ENCODE measurements around the gene TANGO6. TPM values are rescaled to one million over a fixed set of nuclear protein-coding genes. Genes with fewer than 3 reads are reported as not detected.

Gene TANGO6
- total RNA-seq, 1 donor from 2014 or later, result 3.7 TPM

DNA sequence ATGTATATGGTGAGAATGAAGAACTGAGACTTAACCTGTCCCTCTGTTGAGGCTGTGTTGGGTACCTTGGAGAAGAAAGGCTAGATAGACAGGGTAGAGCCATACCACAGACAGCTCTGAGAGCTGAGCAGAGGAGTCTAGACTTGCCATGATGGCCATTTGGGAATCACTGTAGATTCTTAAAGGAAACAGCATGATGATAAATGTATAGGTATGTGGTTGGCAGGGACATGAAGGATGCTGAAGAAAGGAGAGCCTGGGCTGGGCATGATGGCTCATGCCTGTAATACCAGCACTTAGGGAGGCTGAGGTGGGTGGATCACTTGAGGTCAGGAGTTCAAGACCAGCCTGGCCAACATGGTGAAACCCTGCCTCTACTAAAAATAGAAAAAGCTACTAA, 147.7 kb downstream of the TANGO6 start:
- H3K4me1 ChIP-seq, result no peaks in the 10 kb centered on the region

DNA sequence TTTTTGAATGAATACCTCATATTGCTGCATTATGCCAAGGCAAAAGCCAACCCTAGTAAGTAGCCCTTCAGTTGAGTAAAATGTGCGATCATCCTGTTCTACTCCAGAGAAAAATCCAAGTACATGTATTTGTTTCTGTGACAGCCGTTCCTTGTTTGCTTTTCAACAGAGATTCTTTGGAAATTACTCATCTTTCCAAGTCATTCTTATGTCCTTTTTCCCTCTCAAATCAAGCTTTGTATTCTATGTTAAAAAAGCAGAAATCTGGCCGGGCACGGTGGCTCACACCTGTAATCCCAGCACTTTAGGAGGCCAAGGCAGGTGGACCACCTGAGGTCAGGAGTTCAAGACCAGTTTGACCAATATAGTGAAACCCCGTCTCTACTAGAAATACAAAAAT, 149.2 kb downstream of the TANGO6 start:
- intact Hi-C loops (cut with DNase I), result no loop called here
- Histone ChIP-seq H3K4me3 (no peak overlapping the region), H3K9me3 (no peaks in the 10 kb centered on the region), H3K27me3 (no peaks in the 10 kb centered on the region), H3K4me1 (no peaks in the 10 kb centered on the region), H3K27ac (no peak overlapping the region), H3K36me3 (no peaks in the 10 kb centered on the region)
- no peak for DNase-seq (ENCODE audit: low spot score in 2 of 2)
- TF ChIP-seq CTCF (IDR thresholded peaks at IDR 0.05), result no peak

More for the DNA sequence above, 147.7 kb downstream of the TANGO6 start:
- intact Hi-C loops (cut with DNase I), result no loop called here
- Histone ChIP-seq H3K9me3 (no peaks in the 10 kb centered on the region), H3K27ac (no peak overlapping the region), H3K4me3 (no peak overlapping the region), H3K36me3 (peaks cover 0 to 2% of the 10 kb centered on the region in 2 donors), H3K27me3 (no peaks in the 10 kb centered on the region)
- no peak for DNase-seq (ENCODE audit: low spot score in 2 of 2)
- no peak for TF ChIP-seq CTCF (IDR thresholded peaks at IDR 0.05)

DNA sequence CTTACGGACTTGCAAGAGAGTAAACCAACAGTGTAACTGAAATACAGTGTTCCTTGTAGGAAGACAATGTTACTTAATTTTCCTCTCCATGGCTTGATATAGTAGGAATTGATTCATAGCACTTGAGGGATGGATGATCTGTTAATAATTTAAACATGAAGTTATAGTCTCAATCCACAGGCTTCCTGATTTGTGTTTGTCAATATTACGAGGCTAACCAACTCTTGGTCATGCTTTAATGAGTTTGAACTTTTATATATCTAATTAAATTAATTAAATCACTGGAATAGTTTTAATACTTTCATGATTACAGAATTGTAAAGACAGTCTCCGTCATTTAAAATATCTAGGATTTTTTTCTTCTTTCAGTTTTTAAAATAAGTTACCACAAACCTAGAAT, 150.1 kb downstream of the TANGO6 start:
- Histone ChIP-seq H3K27me3 (no peaks in the 10 kb centered on the region), H3K4me1 (no peaks in the 10 kb centered on the region), H3K27ac (no peak overlapping the region), H3K9me3 (no peaks in the 10 kb centered on the region), H3K4me3 (no peak overlapping the region), H3K36me3 (no peaks in the 10 kb centered on the region)
- no peak for DNase-seq (ENCODE audit: low spot score in 2 of 2)
- no peak for TF ChIP-seq CTCF (IDR thresholded peaks at IDR 0.05)
- intact Hi-C loops (cut with DNase I), result no loop called here

DNA sequence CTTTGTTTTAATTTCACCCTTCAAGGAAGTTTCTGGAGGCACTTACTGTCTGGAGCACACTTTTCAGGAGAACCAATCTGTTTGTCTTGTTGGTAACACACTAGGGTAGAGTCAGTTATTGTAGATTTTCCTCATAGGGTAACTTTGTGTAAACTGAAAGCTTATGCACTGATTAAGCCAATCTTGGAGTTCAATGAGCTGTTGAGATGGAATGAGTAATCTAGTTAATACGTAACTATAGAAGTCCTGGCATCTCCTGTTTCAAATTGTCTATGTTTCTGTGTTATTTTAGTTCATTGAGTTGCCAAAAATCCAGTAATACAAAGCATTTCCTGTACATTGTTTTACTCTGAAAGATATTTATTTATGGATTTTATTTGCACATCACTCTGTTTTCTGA, 150.6 kb downstream of the TANGO6 start:
- Histone ChIP-seq H3K27me3 (no peaks in the 10 kb centered on the region), H3K4me1 (no peaks in the 10 kb centered on the region), H3K27ac (no peak overlapping the region), H3K4me3 (no peak overlapping the region), H3K9me3 (no peaks in the 10 kb centered on the region), H3K36me3 (no peaks in the 10 kb centered on the region)
- DNase-seq (ENCODE audit: low spot score in 2 of 2), result no peak
- no peak for TF ChIP-seq CTCF (IDR thresholded peaks at IDR 0.05)
- intact Hi-C loops (cut with DNase I), result no loop called here

GRCh38 chr16:68994324-68994723, 151.0 kb downstream of the TANGO6 start:
- Histone ChIP-seq H3K9me3 (no peaks in the 10 kb centered on the region), H3K4me3 (no peak overlapping the region), H3K36me3 (no peaks in the 10 kb centered on the region), H3K27me3 (no peaks in the 10 kb centered on the region), H3K4me1 (no peaks in the 10 kb centered on the region), H3K27ac (no peak overlapping the region)
- intact Hi-C loops (cut with DNase I), result no loop called here
- DNase-seq (ENCODE audit: low spot score in 2 of 2), result no peak
- no peak for TF ChIP-seq CTCF (IDR thresholded peaks at IDR 0.05)

DNA sequence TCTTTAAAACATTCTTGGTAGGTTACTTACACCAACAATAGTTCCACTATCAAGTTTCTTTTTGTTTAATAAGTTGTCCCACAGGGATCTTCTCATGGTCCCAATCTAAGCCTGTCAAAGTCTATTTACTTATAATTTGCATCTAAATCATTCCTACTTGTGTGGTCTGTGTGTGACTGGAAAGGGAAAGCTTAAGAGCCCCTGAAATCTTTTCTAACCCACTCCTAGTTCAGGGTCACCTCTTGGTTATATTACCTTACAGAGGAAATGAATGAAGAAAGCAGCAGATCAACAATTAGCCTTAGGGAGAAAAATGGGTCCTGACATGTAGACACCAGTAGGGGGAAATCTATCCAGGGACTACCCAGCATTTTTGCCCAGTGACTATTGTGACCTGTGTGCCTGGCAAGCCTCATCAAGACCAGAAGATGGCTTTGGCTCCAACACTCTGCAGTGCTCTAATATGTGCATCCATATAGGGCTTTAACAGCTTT, 151.7 kb downstream of the TANGO6 start:
- H3K4me1 ChIP-seq, result no peaks in the 10 kb centered on the region
- H3K36me3 ChIP-seq, result no peaks in the 10 kb centered on the region
- intact Hi-C loops (cut with DNase I), result no loop called here
- no peaks in the 10 kb centered on the region for H3K27me3 ChIP-seq
- no peak for DNase-seq (ENCODE audit: low spot score in 2 of 2)
- TF ChIP-seq CTCF (IDR thresholded peaks at IDR 0.05), result no peak
- no peak overlapping the region for H3K4me3 ChIP-seq
- H3K27ac ChIP-seq, result no peak overlapping the region
- H3K9me3 ChIP-seq, result no peaks in the 10 kb centered on the region

Data from ascending aorta (tissue), 2 donors.